ENCODE data around the gene ALDH9A1. TPM values are rescaled to one million over a fixed set of nuclear protein-coding genes. Genes with fewer than 3 reads are reported as not detected.

Gene ALDH9A1
- polyA plus RNA-seq, 2 of the 4 experiments (the other 2 are of a cell fraction), result 40.5 to 77.1 TPM

DNA sequence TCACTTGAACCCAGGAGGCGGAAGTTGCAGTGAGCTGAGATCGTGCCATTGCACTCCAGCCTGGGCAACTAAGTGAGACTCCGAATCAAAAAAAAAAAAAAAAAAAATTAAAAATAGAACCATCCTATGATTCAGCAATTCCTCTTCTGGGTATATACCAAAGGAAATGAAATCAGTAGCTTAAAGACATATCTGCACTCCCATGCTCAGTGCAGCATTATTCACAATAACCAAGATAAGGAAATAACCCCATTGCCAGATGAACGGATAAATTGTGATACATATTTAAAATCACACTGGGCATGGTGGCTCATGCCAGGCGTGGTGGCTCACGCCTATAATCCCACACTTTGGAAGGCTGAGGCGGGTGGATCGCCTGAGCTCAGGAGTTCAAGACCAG, 23.8 kb downstream of the ALDH9A1 start:
- TF ChIP-seq, protein P1, sequence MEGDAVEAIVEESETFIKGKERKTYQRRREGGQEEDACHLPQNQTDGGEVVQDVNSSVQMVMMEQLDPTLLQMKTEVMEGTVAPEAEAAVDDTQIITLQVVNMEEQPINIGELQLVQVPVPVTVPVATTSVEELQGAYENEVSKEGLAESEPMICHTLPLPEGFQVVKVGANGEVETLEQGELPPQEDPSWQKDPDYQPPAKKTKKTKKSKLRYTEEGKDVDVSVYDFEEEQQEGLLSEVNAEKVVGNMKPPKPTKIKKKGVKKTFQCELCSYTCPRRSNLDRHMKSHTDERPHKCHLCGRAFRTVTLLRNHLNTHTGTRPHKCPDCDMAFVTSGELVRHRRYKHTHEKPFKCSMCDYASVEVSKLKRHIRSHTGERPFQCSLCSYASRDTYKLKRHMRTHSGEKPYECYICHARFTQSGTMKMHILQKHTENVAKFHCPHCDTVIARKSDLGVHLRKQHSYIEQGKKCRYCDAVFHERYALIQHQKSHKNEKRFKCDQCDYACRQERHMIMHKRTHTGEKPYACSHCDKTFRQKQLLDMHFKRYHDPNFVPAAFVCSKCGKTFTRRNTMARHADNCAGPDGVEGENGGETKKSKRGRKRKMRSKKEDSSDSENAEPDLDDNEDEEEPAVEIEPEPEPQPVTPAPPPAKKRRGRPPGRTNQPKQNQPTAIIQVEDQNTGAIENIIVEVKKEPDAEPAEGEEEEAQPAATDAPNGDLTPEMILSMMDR (IDR thresholded peaks at IDR 0.05), result no peak
- TF ChIP-seq CEBPB (IDR thresholded peaks at IDR 0.05), result no peak
- TF ChIP-seq KDM5A (IDR thresholded peaks at IDR 0.05), result no peak
- TF ChIP-seq NPAS2 (CRISPR knock-in tag; IDR thresholded peaks at IDR 0.05; ENCODE audit: borderline replicate concordance), result no peak
- TF ChIP-seq, protein P2, sequence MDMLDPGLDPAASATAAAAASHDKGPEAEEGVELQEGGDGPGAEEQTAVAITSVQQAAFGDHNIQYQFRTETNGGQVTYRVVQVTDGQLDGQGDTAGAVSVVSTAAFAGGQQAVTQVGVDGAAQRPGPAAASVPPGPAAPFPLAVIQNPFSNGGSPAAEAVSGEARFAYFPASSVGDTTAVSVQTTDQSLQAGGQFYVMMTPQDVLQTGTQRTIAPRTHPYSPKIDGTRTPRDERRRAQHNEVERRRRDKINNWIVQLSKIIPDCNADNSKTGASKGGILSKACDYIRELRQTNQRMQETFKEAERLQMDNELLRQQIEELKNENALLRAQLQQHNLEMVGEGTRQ (IDR thresholded peaks at IDR 0.05), result no peak
- TF ChIP-seq PHF8 (IDR thresholded peaks at IDR 0.05; ENCODE audit: borderline replicate concordance, low read depth), result no peak
- no peak for TF ChIP-seq MAFK (IDR thresholded peaks at IDR 0.05; ENCODE audit: partially characterized antibody)
- no peak for TF ChIP-seq KDM1A (IDR thresholded peaks at IDR 0.05; ENCODE audit: low read depth)
- TF ChIP-seq, protein P3, sequence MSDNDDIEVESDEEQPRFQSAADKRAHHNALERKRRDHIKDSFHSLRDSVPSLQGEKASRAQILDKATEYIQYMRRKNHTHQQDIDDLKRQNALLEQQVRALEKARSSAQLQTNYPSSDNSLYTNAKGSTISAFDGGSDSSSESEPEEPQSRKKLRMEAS (IDR thresholded peaks at IDR 0.05), result no peak
- TF ChIP-seq CBX8 (IDR thresholded peaks at IDR 0.05), result no peak
- no peak for TF ChIP-seq TP53 (CRISPR knock-in tag; IDR thresholded peaks at IDR 0.05)
- TF ChIP-seq HOXA7 (CRISPR knock-in tag; IDR thresholded peaks at IDR 0.05), result no peak
- no peak for TF ChIP-seq RARB (CRISPR knock-in tag; IDR thresholded peaks at IDR 0.05)
- TF ChIP-seq ZC3H11A (IDR thresholded peaks at IDR 0.05), result no peak
- TF ChIP-seq MAZ (IDR thresholded peaks at IDR 0.05; ENCODE audit: borderline replicate concordance, low read depth, low read length), result no peak
- Histone ChIP-seq H3K27ac (no peak overlapping the region), H3K4me2 (no peak overlapping the region), H3K4me1 (no peaks in the 10 kb centered on the region), H3K4me3 (no peak overlapping the region), H3K9me3 (peaks cover 3% of the 10 kb centered on the region; the same call in 1 of the 3 replicates)
- ChIA-PET POLR2A (no interaction called here), CTCF (interaction anchor here (2.1 kb wide), 1 partner anchor 239 kb away, joined by 4 read pairs; no protein-coding TSS in a partner anchor)
- no peak for FAIRE-seq
- no peak for ATAC-seq
- no peak for DNase-seq (ENCODE audit: low read depth in 1 of 2, low spot score in 1 of 2)
- 93% methylated on average over 8 of the region's 8 CpGs for WGBS (ENCODE audit: missing lambda C conversion rate)

DNA sequence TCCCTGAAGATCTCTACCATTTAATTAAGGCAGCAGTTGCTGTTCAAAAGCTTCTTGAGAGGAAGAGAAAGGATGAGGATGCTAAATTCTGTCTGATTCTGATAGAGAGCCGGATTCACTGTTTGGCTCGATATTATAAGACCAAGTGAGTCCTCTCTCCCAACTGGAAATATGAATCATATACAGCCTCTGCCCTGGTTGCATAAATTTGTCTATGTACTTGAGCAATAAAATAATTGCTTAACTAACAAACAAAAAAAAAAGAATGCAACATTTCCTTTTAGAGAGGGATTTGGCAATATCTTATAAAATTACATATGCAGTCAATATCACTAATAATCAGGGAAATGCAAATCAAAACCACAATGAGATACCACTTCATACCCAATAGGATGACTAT, 26.8 kb downstream of the ALDH9A1 start:
- FAIRE-seq (no peak), ATAC-seq (no peak), DNase-seq (ENCODE audit: low read depth in 1 of 2, low spot score in 1 of 2) (no peak)
- H3K9me3 ChIP-seq, result peaks cover 3% of the 10 kb centered on the region; the same call in 1 of the 3 replicates
- H3K4me2 ChIP-seq, result no peak overlapping the region
- no peak overlapping the region for H3K4me3 ChIP-seq
- ChIA-PET POLR2A (no interaction called here), CTCF (no interaction called here)
- no peaks in the 10 kb centered on the region for H3K4me1 ChIP-seq
- TF ChIP-seq, protein P4, sequence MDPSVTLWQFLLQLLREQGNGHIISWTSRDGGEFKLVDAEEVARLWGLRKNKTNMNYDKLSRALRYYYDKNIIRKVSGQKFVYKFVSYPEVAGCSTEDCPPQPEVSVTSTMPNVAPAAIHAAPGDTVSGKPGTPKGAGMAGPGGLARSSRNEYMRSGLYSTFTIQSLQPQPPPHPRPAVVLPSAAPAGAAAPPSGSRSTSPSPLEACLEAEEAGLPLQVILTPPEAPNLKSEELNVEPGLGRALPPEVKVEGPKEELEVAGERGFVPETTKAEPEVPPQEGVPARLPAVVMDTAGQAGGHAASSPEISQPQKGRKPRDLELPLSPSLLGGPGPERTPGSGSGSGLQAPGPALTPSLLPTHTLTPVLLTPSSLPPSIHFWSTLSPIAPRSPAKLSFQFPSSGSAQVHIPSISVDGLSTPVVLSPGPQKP (IDR thresholded peaks at IDR 0.05; ENCODE audit: low read depth, low read length), result no peak
- TF ChIP-seq CHD4 (IDR thresholded peaks at IDR 0.05; ENCODE audit: borderline replicate concordance), result no peak
- no peak for TF ChIP-seq FOSL2 (IDR thresholded peaks at IDR 0.05)
- no peak for TF ChIP-seq FOSL2 (CRISPR knock-in tag; IDR thresholded peaks at IDR 0.05)
- no peak for TF ChIP-seq SMC3 (IDR thresholded peaks at IDR 0.05)
- TF ChIP-seq NFE2L2 (conservative IDR thresholded peaks at IDR 0.05; ENCODE audit: low read length), result no peak
- TF ChIP-seq JUNB (IDR thresholded peaks at IDR 0.05), result no peak
- no peak for TF ChIP-seq TFCP2L1 (CRISPR knock-in tag; IDR thresholded peaks at IDR 0.05)
- no peak for TF ChIP-seq RAD21 (conservative IDR thresholded peaks at IDR 0.05 in 1 of 2, IDR thresholded peaks at IDR 0.05 in 1 of 2)
- no peak for TF ChIP-seq ZSCAN20 (CRISPR knock-in tag; IDR thresholded peaks at IDR 0.05)
- TF ChIP-seq FOXS1 (CRISPR knock-in tag; IDR thresholded peaks at IDR 0.05), result no peak
- 95% methylated on average over 2 of the region's 2 CpGs for WGBS (ENCODE audit: missing lambda C conversion rate)
- H3K27ac ChIP-seq, result no peak overlapping the region
